HG03066 (cell line): ENCODE data around the gene GALNT2.

Source experiments
- ATAC-seq: cut with Tn5 transposase; IDR thresholded peaks from one replicate; pipeline ENCODE4 v1.9.1; 2021; ENCODE audit warnings: low read depth; ENCODE audit not compliant: unreplicated experiment

The GALNT2 gene

DNA sequence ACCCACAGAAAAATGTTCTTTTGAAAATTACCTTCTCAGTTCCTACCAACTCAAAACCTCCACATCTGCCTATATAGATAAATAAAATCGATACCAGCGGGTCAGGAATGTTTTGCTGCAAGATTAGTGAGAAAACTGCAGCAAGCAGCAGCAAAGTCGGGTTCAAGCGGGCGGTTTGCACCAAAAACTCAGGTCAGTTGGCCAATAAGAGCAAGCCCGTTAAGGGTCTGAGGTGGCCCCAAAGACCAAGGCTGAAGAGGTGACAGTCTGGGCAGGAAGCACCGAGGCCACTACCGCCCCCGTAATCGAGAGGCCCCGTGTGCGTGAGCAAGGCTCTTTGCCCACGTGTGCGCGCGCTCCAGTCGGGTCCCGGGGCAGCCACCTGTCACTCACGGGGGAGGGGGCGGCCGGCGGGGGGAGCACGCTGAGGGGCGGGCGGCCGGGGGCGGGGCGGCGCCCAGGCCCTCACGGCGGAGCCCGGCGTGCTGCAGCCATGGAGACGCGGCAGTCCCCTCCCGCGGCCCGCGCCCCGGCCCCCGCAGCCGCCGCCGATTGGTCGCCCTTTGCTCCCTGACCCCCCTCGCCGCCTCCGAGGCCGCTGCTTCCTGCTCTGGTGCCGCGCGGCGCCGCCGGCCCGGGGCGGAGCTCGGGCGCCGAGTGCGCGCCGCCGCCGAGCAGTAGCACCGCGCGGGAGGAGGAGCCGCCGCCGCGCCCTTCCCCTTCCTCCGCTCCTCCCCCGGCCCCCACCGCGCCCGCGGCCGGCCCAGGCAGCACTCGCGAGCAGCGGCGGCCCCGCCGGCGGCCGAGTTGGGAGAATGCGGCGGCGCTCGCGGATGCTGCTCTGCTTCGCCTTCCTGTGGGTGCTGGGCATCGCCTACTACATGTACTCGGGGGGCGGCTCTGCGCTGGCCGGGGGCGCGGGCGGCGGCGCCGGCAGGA, at the start of gene GALNT2:
Gene GALNT2 (plus strand): TSS at position 773 of the 939 bp plus-strand sequence. CDS start 43 bp downstream, at position 816.
- ATAC-seq: peak; percentile 79

DNA sequence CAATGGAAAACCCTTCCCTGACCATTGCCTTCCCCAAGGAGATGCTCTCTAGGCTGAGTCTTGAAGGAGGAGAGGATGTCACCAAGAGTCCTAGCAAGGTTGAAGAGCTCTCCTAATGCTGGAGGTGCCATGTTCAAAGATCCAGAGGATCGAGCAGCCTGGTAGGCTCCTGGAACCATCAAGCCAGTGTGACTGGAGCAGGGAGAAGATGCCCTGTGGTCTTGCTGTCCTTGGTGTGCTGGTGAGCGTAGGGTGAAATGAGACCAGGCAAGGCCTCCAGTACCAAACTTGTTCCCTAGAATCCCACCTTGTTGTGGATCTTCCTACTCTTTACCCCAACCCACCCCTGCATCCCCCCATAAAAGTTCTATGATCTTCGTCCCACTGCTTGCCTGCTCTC, 46.6 kb upstream of the GALNT2 start:
- ATAC-seq: no peak

- ATAC-seq: no peak
Observed at GRCh38 chr1:230022666-230023380, 44.2 kb upstream of the GALNT2 start.

DNA sequence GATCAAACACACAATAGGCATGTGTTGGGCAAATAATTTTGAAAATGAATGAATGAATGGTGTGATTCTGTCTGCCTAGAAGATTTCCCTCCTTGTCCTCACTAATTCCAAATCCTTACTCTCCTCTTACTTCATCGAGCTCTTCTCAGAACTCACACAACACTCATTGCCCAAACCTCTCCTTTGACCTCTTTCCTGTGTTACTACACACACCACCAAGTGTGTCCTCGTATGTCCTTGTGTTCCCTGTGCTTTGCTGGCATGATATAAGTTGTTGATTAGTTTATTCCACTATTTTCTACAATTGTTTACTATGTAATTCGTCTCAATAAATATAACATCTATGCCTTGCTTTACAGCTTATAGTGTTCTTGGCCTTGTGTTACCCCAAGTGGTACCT, 41.4 kb upstream of the GALNT2 start:
- no peak for ATAC-seq

DNA sequence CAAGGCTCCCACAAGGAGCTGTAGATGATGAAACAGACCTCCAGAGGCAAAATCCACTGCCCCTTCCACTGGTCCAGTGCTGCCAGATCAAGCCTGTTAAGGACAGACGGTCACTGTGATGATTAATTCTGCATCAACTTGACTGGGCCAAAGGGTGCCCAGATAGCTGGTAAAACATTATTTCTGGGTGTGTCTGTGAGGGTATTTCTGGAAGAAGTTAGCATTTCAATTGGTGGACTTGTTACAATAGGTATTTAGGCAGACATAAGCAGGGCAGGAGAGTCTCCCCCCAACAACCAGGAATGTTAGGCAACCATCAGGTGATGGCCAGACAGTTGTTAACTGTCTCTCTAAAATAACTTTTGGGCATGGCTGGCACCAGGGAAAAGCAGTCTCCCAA, 40.9 kb upstream of the GALNT2 start:
- ATAC-seq: no peak

- no peak for ATAC-seq
Observed at GRCh38 chr1:230026572-230026971, 40.5 kb upstream of the GALNT2 start.

DNA sequence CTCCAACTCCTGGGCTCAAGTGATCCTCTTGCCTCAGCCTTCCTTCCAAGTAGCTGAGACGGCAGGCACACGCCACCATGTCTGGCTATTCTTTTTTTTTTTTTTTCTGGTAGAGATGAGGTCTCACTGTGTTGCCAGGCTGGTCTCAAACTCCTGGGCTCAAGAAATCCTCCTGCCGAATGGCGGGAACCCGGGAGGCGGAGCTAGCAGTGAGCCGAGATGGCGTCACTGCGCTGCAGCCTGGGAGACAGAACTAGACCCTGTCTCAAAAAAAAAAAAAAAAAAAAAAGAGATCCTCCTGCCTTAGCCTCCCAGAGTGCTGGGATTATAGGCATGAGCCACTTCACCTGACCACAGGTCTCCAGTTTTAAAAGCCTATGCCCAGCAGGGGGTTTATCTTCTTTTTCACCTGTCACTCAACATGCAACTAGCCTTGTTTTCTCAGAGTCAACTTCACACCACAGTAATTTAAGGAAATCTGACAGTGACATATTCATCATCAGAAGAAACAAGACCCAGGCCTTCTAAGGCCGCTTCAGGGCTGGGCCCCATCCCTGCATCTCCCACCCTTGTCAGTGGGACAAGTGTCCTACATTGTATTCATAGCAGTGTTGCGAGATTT, 38.3 kb upstream of the GALNT2 start:
- no peak for ATAC-seq

DNA sequence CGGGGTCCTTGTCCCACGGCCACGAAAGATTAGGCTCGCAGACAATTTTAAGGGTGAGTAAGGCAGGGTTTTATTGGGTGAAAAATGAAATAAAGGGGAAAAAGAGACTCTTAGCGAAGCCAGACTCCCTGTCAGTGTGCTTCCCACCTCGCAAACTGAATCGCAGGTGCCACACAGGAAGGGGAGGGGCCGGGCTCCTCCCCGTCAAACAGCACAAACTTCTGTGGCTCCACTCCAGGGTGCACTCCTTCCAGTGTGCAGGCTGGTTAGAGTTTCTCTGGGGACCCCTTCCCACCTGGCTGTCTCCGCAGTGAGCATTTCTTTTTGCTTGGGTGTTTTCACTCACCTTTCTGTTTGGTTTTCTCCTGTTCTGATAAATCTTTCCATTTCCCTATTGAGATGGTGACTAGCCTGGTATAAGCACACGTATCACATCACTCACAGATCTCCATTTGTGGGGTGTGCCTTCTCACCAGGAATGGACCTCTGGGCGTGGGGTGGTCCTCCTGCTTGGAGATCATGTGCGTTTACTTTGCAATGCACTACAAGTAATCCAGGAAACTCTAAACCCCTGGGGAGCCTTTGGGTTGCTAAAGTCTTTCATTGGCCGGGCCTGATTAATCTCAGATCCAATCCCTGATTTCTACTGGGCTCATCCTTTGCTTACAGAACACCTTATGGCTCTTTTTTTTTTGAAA, 37.6 kb upstream of the GALNT2 start:
- ATAC-seq: no peak

- no peak for ATAC-seq
Observed at GRCh38 chr1:230030122-230030821, 36.8 kb upstream of the GALNT2 start.

DNA sequence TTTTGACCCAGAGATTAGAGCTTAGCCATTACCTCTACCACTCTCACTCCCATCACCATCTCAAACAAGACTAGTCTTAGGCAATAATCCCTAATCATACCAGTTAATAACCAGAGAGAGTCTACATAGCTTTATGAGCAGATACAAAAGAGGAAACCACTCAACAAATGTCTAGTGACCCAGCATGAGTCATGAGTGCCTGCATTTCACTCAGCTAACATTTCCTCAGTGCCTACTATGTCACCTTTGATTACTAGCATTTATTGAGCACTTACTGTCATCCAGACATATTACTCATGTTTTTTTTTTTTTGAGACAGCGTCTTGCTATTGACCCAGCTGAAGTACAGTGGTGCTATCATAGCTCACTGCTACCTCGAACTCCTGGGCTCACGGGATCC, 35.9 kb upstream of the GALNT2 start:
- no peak for ATAC-seq

- ATAC-seq: no peak
Observed at GRCh38 chr1:230032516-230033281, 34.3 kb upstream of the GALNT2 start.

- ATAC-seq: no peak
Observed at GRCh38 chr1:230037261-230037660, 29.8 kb upstream of the GALNT2 start.

DNA sequence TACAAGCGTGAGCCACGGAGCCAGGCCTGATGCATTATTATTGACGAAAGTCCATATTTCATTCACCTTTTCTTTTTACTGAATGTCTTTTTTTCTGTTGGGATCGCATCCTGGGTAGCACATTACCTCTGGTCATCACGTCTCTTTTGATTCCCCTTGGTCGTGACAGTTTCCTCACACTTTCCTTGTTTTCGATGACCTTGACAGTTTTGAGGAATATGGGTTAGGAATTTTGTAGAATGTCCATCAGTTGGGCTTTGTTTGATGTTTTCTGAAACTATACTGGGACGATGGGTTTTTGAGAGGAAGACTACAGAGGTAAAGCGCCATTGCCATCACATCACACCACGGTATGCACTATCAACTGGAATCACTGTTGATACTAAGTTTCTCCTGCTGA, 26.6 kb upstream of the GALNT2 start:
- ATAC-seq: no peak

- no peak for ATAC-seq
Observed at GRCh38 chr1:230043081-230043480, 24.0 kb upstream of the GALNT2 start.

DNA sequence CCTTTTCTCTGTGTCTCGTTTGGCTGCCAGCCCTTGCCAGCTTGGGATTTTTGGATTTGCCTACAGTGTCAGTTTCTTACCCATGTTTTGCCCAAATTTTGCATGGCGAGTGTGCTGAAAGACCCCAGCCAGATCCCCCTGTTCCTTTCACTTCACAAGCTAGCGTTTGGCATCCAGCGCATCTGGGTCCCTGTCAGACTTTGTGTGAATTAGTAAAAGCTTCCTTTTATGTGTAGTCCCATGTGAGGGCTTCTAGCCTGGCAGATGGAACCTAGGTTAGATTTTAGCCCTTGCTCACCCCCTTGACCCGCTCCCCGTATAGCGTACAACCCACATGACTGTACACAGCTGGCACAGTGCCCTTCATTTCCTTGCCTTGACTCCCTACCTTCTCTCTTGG, 22.3 kb upstream of the GALNT2 start:
- ATAC-seq: no peak

GRCh38 chr1:230047114-230047865, 19.7 kb upstream of the GALNT2 start:
- no peak for ATAC-seq

DNA sequence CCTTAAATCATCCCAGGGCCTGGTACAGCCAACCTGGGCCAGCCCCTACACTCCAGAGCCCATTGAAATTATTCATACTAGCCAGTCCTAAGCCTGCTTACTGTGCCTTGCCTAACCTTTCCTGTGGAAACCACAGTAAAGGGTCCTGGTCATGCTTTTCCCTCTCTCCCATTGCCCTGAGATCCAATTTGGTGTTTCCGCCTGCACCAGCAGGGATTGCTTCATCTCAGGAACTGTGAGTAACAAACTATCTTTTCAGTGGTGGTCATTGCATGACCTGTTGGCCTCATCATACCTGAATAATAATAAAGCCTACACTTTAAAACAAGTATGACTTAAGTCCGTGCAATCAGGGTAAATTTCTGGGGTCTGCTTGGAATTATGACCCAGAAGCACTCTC, 18.7 kb upstream of the GALNT2 start:
- no peak for ATAC-seq

GRCh38 chr1:230048922-230049321, 18.1 kb upstream of the GALNT2 start:
- ATAC-seq: no peak

DNA sequence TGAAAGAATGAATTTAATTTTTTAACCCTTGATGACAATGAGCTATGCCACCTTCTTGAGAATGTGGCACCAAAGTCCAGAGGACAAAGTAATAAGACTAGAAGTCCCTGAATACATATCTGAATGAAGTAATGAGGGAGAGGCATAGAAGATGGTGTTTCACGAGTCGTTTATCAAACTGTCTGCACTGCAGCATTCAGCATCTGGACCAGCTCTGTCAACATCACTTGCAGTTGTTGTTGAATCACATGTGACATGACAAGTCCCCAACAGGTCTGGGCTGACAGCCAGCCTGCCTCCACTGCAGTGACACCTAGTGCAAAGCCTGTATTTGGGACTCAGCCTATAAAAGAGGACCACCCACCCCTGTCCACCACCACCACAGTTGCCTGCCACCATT, 17.3 kb upstream of the GALNT2 start:
- no peak for ATAC-seq
